GM21619 (cell line): Measurements from ENCODE around the gene ARL6IP4.
A peak's percentile ranks its signal among the peaks of the same experiment; 100 is the strongest.

Experiments used
- ATAC-seq: cut with Tn5 transposase; IDR thresholded peaks from one replicate; pipeline ENCODE4 v1.9.1; 2021; ENCODE audit not compliant: unreplicated experiment

Gene ARL6IP4

DNA sequence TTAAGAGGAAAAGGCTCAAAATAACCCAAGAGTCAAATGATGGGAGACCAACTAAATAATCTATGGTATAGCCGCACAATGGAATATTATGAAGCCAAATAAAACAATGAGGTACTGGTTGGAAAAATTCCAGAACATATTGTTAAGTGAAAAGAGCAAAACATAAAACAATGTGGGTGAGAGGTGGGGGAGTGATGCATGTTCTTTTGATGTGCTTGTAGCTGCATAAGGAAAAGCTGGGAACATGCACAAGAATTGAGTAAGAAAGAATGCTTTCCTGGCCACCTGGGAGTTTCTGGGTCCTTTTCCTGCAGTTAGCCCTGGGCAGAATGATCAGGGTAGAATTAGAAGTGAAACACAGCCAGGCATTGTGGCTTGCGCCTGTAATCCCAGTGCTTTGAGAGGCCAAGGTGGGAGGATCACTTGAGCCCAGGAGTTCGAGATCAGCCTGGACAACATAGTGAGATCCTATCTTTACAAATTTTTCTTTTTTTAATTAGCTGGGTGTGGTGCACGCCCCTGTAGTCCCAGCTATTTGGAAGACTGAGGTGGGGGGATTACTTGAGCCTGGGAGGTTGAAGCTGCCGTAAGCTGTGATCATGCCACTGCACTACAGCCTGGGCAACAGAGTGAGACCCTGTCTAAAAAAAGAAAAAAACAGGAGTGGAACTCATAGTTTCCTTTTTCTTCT lies 22.1 kb upstream of the ARL6IP4 start:
- no peak for ATAC-seq

DNA sequence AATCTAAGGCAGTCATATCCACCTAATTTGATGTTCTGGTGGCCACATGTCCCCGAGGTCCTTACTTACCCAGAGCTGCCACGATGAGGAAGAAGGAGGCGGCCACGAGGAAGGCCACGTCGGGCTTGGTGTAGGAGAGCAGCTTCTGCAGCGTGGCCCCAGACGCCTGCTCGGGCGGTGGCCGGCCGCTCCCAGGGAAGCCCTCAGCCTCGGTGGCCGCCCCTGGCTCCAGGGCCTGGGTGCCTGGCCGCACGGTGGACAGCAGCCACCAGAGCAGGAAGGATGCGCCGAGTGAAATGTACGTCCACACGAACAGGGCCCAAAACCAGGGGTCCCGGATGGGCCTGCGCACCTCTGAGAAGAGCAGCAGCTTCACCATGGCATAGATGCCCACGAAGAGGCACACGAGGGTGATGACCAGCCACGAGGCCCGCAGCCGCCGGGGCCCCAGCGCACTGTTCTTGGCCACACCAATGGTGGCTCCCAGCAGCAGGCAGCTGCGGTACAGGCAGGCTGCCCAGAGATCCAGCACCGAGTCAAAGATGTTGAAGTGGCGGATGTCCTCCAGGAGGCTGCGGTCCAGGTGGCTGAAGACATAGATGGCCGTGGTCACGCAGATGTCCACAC lies 20.8 kb upstream of the ARL6IP4 start:
- no peak for ATAC-seq

GRCh38 chr12:122960193-122960569 lies 20.3 kb upstream of the ARL6IP4 start:
- ATAC-seq: no peak

DNA sequence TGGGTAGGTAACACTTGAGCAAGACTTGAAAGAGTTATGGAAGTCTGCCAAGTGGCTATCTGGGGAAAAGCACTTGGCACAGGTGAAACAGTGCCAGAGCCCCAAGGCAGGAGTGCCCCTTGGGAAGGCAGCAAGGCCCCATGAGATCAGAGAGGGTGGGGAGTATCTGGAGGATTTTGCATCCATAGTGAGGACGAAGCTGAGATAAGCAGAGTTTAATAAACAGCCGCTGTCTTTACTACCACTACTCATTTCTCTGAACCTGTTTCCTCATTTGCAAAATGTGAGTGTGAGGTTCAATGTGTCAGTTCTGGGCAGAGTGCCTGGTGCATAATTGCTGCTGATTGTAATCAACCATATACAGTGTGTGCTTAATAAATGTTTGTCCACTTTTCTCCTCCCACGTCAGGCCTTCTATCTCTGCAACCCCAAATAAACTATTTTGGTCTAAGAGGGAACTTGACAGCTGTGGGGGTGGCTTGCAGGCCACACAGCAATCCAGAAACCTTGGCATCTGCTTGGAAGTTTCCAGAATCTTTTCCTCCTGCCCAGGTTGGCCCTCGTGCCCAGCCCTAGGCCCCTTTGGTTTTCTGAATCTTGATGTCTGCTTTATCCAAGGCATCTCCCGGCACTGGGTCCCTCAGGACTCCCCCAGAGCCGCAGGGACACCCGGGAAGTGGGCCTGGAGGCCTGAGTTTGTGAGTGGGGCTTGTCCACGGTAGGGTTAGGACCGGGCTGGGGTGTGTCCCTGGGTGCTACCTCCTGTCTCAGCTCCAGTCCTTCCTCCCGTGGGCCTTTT lies 18.8 kb upstream of the ARL6IP4 start:
- ATAC-seq: no peak

DNA sequence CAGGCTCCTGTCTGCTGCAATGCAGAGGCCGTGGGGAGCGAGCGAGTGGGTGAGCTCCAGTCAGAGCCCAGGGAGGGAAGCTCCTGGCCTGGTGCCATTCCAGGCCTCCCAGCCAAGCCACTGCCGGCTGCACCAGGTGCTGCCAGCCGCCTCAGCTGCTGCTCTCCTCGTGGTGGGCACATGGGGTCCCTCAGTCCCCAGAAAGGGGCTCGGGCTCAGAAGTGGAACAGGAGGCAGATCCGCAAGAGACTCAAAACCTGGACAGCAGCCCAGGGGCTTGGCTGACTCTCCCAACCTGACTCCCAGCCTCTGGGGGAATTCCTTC lies 16.6 kb upstream of the ARL6IP4 start:
- no peak for ATAC-seq

- ATAC-seq: no peak
Measured at GRCh38 chr12:122964439-122965257, 15.8 kb upstream of the ARL6IP4 start.

- ATAC-seq: no peak
Measured at GRCh38 chr12:122965321-122965751, 15.1 kb upstream of the ARL6IP4 start.

DNA sequence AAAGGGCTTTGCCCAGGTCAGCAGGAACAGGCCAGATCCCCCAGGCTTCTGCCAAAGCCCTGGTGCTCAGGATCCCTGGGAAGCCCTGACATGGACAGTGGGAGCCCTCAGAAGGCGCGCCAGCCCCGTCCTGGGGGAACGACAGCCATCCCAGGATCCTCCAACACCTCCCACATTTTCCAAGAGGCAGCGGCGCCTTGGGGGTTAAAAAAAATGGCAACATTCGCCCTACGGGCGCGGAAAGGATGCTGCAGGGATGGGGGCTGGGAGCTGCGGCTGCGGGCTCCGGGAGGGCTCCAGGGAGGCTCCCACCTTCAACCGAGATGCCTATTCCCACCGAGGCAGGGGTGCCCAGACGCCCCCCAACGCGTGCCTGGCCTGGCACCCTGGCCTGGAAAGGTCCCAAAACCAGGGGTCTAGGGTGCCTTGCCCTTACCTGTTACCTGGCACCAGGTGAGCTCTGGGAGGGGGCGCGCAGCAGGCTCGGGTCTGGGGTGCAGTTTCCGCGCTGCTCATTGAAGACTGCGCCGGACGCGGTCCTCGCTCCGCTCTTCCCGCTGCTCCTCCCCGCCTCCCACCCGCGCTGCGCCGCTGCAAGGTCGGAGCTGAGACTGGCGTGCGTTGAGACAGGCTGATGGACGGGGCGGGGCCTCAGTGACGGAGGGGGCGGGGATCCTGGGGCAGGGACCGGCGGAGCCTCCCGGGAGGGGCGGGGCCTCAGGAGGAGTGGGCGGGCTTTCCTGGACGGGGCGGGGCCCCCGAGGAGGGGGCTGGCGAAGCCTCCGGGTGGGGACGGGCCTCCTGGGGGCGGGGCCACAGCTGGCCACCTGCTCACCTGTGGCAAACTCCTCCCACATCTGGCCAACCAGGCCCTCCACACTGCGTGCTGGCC lies 14.4 kb upstream of the ARL6IP4 start, which contains the start of gene ABCB9:
Gene ABCB9 (minus strand): TSS at position 613 of the 892 bp plus-strand sequence. CDS start 6,228 bp downstream, outside the sequence.
- ATAC-seq: peak; percentile 72

GRCh38 chr12:122966743-122967550 lies 13.5 kb upstream of the ARL6IP4 start:
- ATAC-seq: no peak

- ATAC-seq: no peak
Measured at GRCh38 chr12:122968104-122968503, 12.4 kb upstream of the ARL6IP4 start.

DNA sequence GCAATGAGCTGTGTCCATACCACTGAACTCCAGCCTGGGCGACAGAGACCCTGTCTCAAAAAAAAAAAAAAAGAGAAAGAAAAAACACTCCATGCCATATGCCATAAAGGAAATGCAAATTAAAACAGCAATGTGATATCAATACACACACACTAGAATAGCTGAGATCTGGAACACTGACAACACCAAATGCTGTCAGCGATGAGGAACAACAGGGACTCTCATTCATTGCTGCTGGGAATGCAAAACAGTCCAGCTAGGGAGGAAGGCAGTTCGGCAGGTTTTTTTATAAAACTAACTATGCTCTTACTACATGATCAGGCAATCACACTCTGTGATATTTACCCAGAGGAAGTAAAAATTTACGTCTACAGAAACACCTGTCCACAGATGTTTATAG lies 10.8 kb upstream of the ARL6IP4 start:
- ATAC-seq: no peak

- ATAC-seq: peak; percentile 74
Measured at GRCh38 chr12:122974274-122974891, 6.1 kb upstream of the ARL6IP4 start.

DNA sequence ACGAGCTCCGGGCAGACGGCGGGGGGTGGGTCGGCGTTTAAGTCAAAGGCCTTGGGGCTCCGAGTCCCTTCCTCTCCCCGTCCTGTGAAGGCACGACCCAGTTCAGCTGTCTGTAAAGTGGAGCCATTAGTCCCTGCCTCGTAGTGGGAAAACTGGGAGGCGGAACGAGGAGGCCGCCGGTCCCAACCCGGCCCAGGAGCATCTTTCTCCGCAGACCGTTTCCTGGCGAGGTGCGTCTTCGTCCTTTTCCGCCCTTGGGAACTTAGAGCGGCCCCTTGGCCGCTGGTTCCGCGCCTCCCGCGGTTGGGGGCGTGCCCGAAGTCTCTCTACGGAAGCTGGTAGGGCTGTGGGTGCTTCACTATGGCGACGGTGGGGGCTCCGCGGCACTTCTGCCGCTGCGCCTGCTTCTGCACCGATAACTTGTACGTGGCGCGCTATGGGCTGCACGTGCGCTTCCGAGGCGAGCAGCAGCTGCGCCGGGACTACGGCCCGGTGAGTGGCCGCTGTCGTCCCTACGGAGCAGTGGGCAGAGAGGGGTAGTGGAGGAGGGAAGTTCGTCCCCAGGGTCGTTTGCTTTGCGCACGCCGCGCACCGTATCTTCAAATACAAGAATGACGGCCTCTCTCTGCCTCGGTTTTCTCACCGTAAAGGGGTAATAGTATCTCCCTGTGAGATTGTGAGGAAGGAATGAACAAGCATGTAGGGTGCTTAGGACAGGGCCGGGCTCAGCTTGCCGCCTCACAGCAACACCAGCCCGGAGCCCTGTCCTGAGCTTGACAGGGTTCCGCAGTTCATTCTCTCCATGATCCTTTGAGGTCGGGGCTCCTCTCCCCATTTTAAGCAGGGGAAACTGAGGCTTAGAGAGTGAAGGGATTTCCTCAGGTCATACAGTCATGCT lies 5.3 kb upstream of the ARL6IP4 start, which contains the start of gene OGFOD2:
Gene OGFOD2 (plus strand): TSS at position 353 of the 898 bp plus-strand sequence. CDS start 8 bp downstream, at position 361.
- peak; percentile 65 for ATAC-seq

GRCh38 chr12:122975790-122976647 lies 4.5 kb upstream of the ARL6IP4 start:
- no peak for ATAC-seq

GRCh38 chr12:122976648-122976975 lies 3.9 kb upstream of the ARL6IP4 start:
- ATAC-seq: no peak

GRCh38 chr12:122977153-122977552 lies 3.3 kb upstream of the ARL6IP4 start:
- no peak for ATAC-seq
